OCI-LY7 (cell line): ENCODE data around the gene KCNMA1. TPM values are rescaled to one million over a fixed set of nuclear protein-coding genes. Genes with fewer than 3 reads are reported as not detected.

ENCODE experiments used
- BruUV-seq: library from RNA; stranded (reverse); fragments of 400-500 nt; replicated peaks from 2 replicates; lab custom pipeline; 2021; lab: Mats Ljungman, UMichigan
- CTCF ChIA-PET: fragments of 300-600 bp; sonication (Branson Sonifier 250); formaldehyde crosslinking; loops from one replicate; lab custom pipeline; 2022; ENCODE audit warnings: antibody characterized with exemption; ENCODE audit not compliant: unreplicated experiment; lab: Charles Lee
- POLR2A ChIA-PET: fragments of 300-600 bp; sonication (Branson Sonifier 250); formaldehyde crosslinking; loops from one replicate; lab custom pipeline; 2022; ENCODE audit warnings: antibody characterized with exemption; lab: Charles Lee
- DNase-seq: peaks from one replicate; pipeline ENCODE4 v3.0.0-alpha.2; 2015; ENCODE audit warnings: low spot score
- H2AFZ ChIP-seq: fragments of 200-600 bp; sonication (generic), shearing (Covaris generic); 2 replicates; pipeline ENCODE4 v1.6.1; 2014; ENCODE audit warnings: mild to moderate bottlenecking, antibody characterized with exemption, low read length, moderate library complexity
- H3K27ac ChIP-seq: fragments of 200-600 bp; sonication (generic); 2 replicates; pipeline ENCODE4 v1.5.1; 2014; ENCODE audit warnings: mixed run types, low read depth, mild to moderate bottlenecking, moderate library complexity, low read length, inconsistent platforms; ENCODE audit not compliant: poor library complexity, severe bottlenecking
- H3K36me3 ChIP-seq: fragments of 200-600 bp; sonication (generic); 2 replicates; pipeline ENCODE4 v1.6.1; 2014; ENCODE audit warnings: mild to moderate bottlenecking, antibody characterized with exemption, low read length, moderate library complexity, mixed read lengths; ENCODE audit not compliant: insufficient read depth
- H3K4me1 ChIP-seq: fragments of 200-600 bp; sonication (generic); 2 replicates; pipeline ENCODE4 v1.5.1; 2014; ENCODE audit warnings: mild to moderate bottlenecking, low read length; ENCODE audit not compliant: insufficient read depth, poor library complexity, severe bottlenecking
- H3K4me2 ChIP-seq: fragments of 200-600 bp; sonication (generic); 2 replicates; pipeline ENCODE4 v1.6.1; 2014; ENCODE audit warnings: mild to moderate bottlenecking, low read length
- H3K4me3 ChIP-seq: fragments of 200-600 bp; sonication (generic); 2 replicates; pipeline ENCODE4 v1.5.1; 2014; ENCODE audit warnings: mild to moderate bottlenecking, low read depth, low read length; ENCODE audit not compliant: poor library complexity, severe bottlenecking
- H3K79me2 ChIP-seq: fragments of 200-600 bp; sonication (generic); 2 replicates; pipeline ENCODE4 v1.6.1; 2016; ENCODE audit warnings: low read depth, mild to moderate bottlenecking, low read length, moderate library complexity, mixed read lengths; ENCODE audit not compliant: insufficient read depth
- H3K9me2 ChIP-seq: fragments of 200-600 bp; sonication (generic); 2 replicates; pipeline ENCODE4 v1.6.1; 2016; ENCODE audit warnings: mild to moderate bottlenecking, low read length, mixed read lengths; ENCODE audit not compliant: insufficient read depth
- H3K9me3 ChIP-seq: fragments of 200-600 bp; sonication (generic); 2 replicates; pipeline ENCODE4 v1.6.1; 2014; ENCODE audit warnings: mild to moderate bottlenecking, mixed run types, low read length, mixed read lengths
- H4K20me1 ChIP-seq: fragments of 200-600 bp; sonication (generic); 2 replicates; pipeline ENCODE4 v1.6.1; 2014; ENCODE audit warnings: mild to moderate bottlenecking, antibody characterized with exemption, low read length, moderate library complexity, mixed read lengths; ENCODE audit not compliant: insufficient read depth
- CTCF ChIP-seq: fragments of 200-600 bp; sonication (generic); conservative IDR thresholded peaks from 2 replicates; pipeline ENCODE4 v1.5.1; 2014; ENCODE audit warnings: mild to moderate bottlenecking, antibody characterized with exemption, low read length, moderate library complexity, mixed read lengths
- EZH2phosphoT487 ChIP-seq: fragments of 200-600 bp; sonication (generic); IDR thresholded peaks from 2 replicates; pipeline ENCODE4 v1.6.1; 2018; ENCODE audit warnings: low read depth, borderline replicate concordance, mild to moderate bottlenecking, mixed run types, antibody characterized with exemption, low read length, moderate library complexity, mixed read lengths
- intact Hi-C: fragments of 100-400 bp; cut with micrococcal nuclease; formaldehyde crosslinking; loops from one replicate; pipeline ENCODE4 v1.10.0; 2022; ENCODE audit not compliant: unreplicated experiment
- total RNA-seq, 2 experiments: library from RNA; depleted of rRNA in 1 of 2; stranded (reverse); fragments of >200 nt in 1 of 2; shearing (Covaris generic) in 1 of 2; gene quantifications; 2 replicates each; pipeline ENCODE4 v1.2.3, GENCODE V29; 2014 to 2022

The KCNMA1 gene
- total RNA-seq, 2 experiments from 2014 or later: not detected

DNA sequence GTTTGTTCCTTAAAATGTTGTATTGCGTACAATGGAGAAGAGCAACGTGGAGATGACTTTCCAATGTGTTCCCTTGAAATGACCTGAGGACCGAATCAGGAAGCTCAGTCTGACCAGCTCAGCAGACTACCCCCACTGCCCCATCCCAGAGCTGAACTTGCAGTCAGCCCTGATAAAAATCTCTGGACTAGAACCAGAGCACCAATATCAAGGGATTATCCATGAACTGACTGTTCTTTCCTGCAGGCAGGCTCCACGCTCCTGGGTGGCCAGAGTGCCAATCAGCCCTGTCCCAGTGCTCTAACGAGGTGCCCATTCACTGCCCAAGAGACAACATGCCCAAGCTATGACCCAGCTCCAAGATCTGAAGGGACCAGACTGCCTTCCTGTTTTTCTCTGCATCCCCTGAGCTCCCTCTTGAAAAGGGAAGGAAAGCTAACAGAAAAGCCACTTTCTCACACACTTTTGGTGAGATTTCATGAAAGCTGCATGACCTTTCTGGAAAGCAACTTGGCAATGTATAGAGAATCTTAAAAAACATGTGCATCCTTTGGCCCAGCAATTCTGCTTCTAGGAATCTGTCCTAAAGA is 130.2 kb downstream of the KCNMA1 start:
- ChIA-PET CTCF (no interaction called here), POLR2A (interaction anchor here (0.6 kb wide), 1 partner anchor 23 kb away, joined by 4 read pairs; no protein-coding TSS in a partner anchor)
- no peaks in the 10 kb centered on the region for H3K9me2 ChIP-seq
- H3K36me3 ChIP-seq: no peaks in the 10 kb centered on the region
- no peak for DNase-seq
- no peak overlapping the region for H3K4me3 ChIP-seq
- H4K20me1 ChIP-seq: no peaks in the 10 kb centered on the region
- intact Hi-C loops: no loop called here
- BruUV-seq: no TSS peak
- H3K79me2 ChIP-seq: no peaks in the 10 kb centered on the region
- H3K9me3 ChIP-seq: no peaks in the 10 kb centered on the region
- H3K4me2 ChIP-seq: no peak overlapping the region
- TF ChIP-seq CTCF (no peak), EZH2phosphoT487 (no peak)
- no peak overlapping the region for H3K27ac ChIP-seq
- no peaks in the 10 kb centered on the region for H3K4me1 ChIP-seq
- H2AFZ ChIP-seq: no peak overlapping the region

DNA sequence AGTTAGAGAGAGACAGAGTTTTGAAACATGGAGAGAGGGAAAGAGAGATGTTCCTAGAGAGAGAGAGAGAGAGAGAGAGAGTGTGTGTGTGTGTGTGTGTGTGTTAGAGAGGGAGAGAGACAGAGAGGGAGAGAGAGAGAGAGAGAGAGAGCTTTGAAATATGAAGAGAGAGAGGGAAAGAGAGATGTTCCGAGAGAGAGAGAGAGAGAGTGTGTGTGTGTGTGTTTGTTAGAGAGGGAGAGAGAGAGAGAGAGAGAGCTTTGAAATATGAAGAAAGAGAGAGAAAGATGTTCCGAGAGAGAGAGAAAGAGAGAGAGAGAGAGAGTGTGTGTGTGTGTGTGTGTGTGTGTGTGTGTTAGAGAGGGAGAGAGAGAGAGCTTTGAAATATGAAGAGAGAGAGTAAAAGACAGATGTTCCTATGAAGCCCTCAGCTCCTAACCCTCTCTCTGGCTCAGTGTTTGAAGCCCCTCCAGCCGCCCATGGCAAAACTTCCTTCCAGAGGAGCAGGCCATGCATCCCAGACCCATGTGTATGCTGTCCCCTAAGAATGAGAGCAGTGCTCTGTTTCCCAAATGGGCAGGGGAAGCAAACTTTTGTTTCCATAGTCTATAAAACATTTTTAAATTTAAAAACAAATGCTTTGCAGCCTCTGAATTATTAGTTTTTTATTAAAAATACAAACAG is 130.9 kb downstream of the KCNMA1 start:
- Histone ChIP-seq H3K27ac (no peak overlapping the region), H3K4me2 (no peak overlapping the region), H3K9me3 (no peaks in the 10 kb centered on the region), H3K79me2 (no peaks in the 10 kb centered on the region), H3K4me1 (no peaks in the 10 kb centered on the region), H3K4me3 (no peak overlapping the region), H3K36me3 (no peaks in the 10 kb centered on the region), H4K20me1 (no peaks in the 10 kb centered on the region), H3K9me2 (no peaks in the 10 kb centered on the region), H2AFZ (no peak overlapping the region)
- no TSS peak for BruUV-seq
- ChIA-PET CTCF (interaction anchor here (0.5 to 0.6 kb wide), 2 partner anchors 40 to 53 kb away, joined by 3 to 4 read pairs; no protein-coding TSS in a partner anchor), POLR2A (interaction anchor here (0.6 to 1.8 kb wide), 3 partner anchors 8 to 24 kb away, joined by 4 to 6 read pairs (median 4); no protein-coding TSS in a partner anchor)
- intact Hi-C loops: no loop called here
- DNase-seq: no peak
- TF ChIP-seq EZH2phosphoT487 (no peak), CTCF (no peak)
